Measurements from ENCODE around the gene PFDN5.

- TF ChIP-seq CTCF (IDR thresholded peaks at IDR 0.05) (peak; percentile 42), EZH2 (IDR thresholded peaks at IDR 0.05) (no peak)
These were observed 49.6 kb downstream of the PFDN5 start for GRCh38 chr12:53344824-53345485.

Data from neural progenitor cell (in vitro differentiated cells).